ENCODE measurements around the gene FYN.

GRCh38 chr6:111800259-111800765, 72.9 kb downstream of the FYN start:
- TF ChIP-seq CTCF (IDR thresholded peaks at IDR 0.05; ENCODE audit: low read depth, low read length) (no peak), MAX (IDR thresholded peaks at IDR 0.05; ENCODE audit: low read depth, low read length) (no peak), POLR2A (IDR thresholded peaks at IDR 0.05; ENCODE audit: extremely low read depth, insufficient read length) (no peak)
